ENCODE measurements around the gene GMFB.

GRCh38 chr14:54537651-54538050 is 48.9 kb upstream of the GMFB start:
- no peak for TF ChIP-seq PATZ1 (CRISPR knock-in tag; IDR thresholded peaks at IDR 0.05; ENCODE audit: borderline replicate concordance)
- TF ChIP-seq ZFP30 (CRISPR knock-in tag; IDR thresholded peaks at IDR 0.05): no peak

Measured in SK-N-SH treated with all-trans-retinoic acid at 6 μM for 48 hours (cell line).